ENCODE data around the gene VSTM5.

The VSTM5 gene

DNA sequence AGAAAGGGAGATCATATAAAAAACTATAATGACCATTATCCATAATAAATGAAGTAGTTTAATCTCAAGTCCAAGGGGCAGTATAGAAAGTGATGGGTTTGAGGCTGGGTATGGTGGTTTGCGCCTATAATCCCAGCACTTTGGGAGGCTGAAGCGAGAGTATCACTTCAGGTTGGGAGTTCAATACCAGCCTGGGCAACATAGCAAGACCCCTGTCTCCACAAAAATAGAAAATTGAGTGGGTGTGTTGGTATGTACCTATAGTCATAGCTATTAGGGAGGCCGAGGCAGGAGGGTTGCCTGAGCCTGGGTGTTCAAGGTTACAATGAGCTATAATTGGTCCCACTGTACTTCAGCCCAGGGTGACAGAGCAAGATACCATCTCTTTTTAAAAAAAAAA lies 42.4 kb downstream of the VSTM5 start:
- TF ChIP-seq SPI1 (IDR thresholded peaks at IDR 0.05; ENCODE audit: borderline replicate concordance, low read depth) (no peak), POLR2AphosphoS5 (IDR thresholded peaks at IDR 0.05; ENCODE audit: low read depth) (no peak), CTCF (IDR thresholded peaks at IDR 0.05; ENCODE audit: insufficient read depth, low read length) (no peak), GABPA (IDR thresholded peaks at IDR 0.05; ENCODE audit: low read depth) (no peak)
- TF ChIP-seq, protein P1, sequence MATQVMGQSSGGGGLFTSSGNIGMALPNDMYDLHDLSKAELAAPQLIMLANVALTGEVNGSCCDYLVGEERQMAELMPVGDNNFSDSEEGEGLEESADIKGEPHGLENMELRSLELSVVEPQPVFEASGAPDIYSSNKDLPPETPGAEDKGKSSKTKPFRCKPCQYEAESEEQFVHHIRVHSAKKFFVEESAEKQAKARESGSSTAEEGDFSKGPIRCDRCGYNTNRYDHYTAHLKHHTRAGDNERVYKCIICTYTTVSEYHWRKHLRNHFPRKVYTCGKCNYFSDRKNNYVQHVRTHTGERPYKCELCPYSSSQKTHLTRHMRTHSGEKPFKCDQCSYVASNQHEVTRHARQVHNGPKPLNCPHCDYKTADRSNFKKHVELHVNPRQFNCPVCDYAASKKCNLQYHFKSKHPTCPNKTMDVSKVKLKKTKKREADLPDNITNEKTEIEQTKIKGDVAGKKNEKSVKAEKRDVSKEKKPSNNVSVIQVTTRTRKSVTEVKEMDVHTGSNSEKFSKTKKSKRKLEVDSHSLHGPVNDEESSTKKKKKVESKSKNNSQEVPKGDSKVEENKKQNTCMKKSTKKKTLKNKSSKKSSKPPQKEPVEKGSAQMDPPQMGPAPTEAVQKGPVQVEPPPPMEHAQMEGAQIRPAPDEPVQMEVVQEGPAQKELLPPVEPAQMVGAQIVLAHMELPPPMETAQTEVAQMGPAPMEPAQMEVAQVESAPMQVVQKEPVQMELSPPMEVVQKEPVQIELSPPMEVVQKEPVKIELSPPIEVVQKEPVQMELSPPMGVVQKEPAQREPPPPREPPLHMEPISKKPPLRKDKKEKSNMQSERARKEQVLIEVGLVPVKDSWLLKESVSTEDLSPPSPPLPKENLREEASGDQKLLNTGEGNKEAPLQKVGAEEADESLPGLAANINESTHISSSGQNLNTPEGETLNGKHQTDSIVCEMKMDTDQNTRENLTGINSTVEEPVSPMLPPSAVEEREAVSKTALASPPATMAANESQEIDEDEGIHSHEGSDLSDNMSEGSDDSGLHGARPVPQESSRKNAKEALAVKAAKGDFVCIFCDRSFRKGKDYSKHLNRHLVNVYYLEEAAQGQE (IDR thresholded peaks at IDR 0.05; ENCODE audit: insufficient replicate concordance, low read depth): no peak
- no peak for DNase-seq (ENCODE audit: low read depth in 1 of 2, low spot score in 1 of 2)
- Histone ChIP-seq H3K27me3 (ENCODE audit: insufficient read depth, poor library complexity, severe bottlenecking) (no peaks in the 10 kb centered on the region), H3K4me3 (replicated peaks; ENCODE audit: insufficient read depth, low read length) (no peak overlapping the region), H3K27ac (replicated peaks) (no peak overlapping the region)

- Histone ChIP-seq H3K27me3 (ENCODE audit: insufficient read depth, poor library complexity, severe bottlenecking) (no peaks in the 10 kb centered on the region), H3K4me3 (replicated peaks; ENCODE audit: insufficient read depth, low read length) (no peak overlapping the region), H3K27ac (replicated peaks) (no peak overlapping the region)
- DNase-seq (ENCODE audit: low read depth in 1 of 2, low spot score in 1 of 2): no peak
- TF ChIP-seq POLR2AphosphoS5 (IDR thresholded peaks at IDR 0.05; ENCODE audit: low read depth): no peak
- no peak for TF ChIP-seq GABPA (IDR thresholded peaks at IDR 0.05; ENCODE audit: low read depth)
- TF ChIP-seq, protein P1 (IDR thresholded peaks at IDR 0.05; ENCODE audit: insufficient replicate concordance, low read depth): no peak
- no peak for TF ChIP-seq CTCF (IDR thresholded peaks at IDR 0.05; ENCODE audit: insufficient read depth, low read length)
- TF ChIP-seq SPI1 (IDR thresholded peaks at IDR 0.05; ENCODE audit: borderline replicate concordance, low read depth): no peak
Measured at GRCh38 chr11:93804879-93805278, 45.5 kb downstream of the VSTM5 start.

DNA sequence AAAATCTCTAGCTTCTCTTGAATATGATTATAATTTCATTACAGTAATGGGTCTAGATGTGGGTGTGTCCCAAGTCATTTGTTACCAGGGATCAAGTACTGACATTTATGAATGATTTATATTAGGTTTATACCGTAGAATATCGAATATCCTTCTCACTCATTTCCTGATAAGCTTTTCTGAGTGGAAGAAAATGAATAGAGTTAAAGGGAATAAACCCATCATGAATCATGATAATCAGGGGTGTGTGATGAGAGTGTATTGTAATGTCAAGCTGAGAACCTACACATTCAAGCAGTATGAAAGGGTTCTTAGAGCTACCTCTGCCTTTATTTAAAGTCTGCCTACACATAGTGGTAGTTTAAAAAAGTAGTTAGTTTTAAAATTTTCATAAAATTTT lies 49.1 kb downstream of the VSTM5 start:
- DNase-seq (ENCODE audit: low read depth in 1 of 2, low spot score in 1 of 2): no peak
- Histone ChIP-seq H3K27me3 (ENCODE audit: insufficient read depth, poor library complexity, severe bottlenecking) (no peaks in the 10 kb centered on the region), H3K4me3 (replicated peaks; ENCODE audit: insufficient read depth, low read length) (no peak overlapping the region), H3K27ac (replicated peaks) (no peak overlapping the region)
- TF ChIP-seq CTCF (IDR thresholded peaks at IDR 0.05; ENCODE audit: insufficient read depth, low read length): no peak
- TF ChIP-seq SPI1 (IDR thresholded peaks at IDR 0.05; ENCODE audit: borderline replicate concordance, low read depth): no peak
- TF ChIP-seq POLR2AphosphoS5 (IDR thresholded peaks at IDR 0.05; ENCODE audit: low read depth): no peak
- TF ChIP-seq, protein P1 (IDR thresholded peaks at IDR 0.05; ENCODE audit: insufficient replicate concordance, low read depth): no peak
- no peak for TF ChIP-seq GABPA (IDR thresholded peaks at IDR 0.05; ENCODE audit: low read depth)

Measured in HL-60 (cell line).